NCI-H2227 (cell line): ENCODE results near the gene ARF6.
A peak's percentile ranks its signal among the peaks of the same experiment; 100 is the strongest.
"Not testable (repeated sequence)": the region's sequence is repeated elsewhere in the genome, so short reads cannot be mapped to it uniquely, and the experiment has no call there.

ENCODE experiments used
- DNase-seq: peaks from one replicate; lab custom pipeline; 2025; ENCODE audit not compliant: unreplicated experiment; lab: John Stamatoyannopoulos, UW

Gene ARF6

DNA sequence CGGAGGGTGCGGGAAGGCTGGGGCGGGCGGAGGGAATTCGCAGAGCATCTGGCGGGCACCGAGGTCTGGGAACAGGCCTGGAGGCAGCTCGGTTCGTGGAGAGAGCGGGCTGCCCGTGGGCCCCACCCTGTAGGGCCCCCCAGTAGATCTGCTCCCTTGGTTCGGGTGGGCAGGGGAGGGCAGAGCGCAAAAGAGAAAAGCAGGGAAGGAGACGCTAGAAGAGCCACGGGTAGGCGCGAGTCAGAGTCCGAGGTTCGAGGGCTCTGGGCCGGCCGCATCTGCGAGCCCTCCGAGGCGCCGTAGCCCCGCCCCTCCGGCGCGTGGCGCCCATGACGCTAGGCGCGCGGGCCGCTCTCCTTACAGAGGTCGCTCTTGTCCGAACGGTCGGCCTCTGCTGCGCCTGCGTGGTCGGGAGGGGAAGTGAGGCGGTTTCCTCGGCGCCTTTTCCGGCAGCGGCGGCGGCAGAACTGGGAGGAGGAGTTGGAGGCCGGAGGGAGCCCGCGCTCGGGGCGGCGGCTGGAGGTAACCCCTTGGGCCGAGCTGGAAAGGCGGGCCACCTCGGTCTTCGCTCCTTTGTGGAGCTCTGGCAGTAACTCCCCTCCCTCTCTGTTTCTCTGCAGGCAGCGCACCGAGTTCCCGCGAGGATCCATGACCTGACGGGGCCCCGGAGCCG lies at the start of gene ARF6:
Gene ARF6 (plus strand): TSS at position 447 of the 673 bp plus-strand sequence. CDS start 655 bp downstream, outside the sequence.
- peak; percentile 98 for DNase-seq

DNA sequence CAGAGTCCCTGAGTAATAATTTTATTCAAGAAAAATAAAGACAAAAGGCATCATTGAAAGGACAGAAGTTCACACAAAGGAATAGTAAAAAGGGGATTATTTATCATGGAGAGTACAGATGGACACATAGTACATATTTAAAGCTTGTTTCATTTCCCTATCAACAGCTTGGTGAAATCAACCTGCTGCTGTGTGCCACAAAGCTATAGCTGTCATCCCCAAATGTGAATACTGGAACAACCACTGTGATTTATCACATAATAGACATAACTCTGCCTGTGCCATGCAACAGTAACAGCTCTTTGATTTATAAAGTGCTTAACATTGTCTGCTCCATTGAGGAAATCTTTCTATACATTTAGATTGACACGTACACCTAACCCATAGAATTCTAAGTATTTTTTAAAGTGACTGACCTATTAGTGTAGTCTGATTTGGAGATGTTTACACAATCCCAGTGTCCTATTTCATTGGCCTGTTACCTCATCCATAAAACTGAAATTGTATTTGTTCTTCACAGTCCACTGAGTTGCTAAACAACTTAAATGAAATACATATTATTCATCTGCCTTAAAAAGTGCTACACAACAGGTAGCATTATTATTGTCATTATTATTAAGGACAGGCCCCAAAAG lies 43.6 kb upstream of the ARF6 start:
- no peak for DNase-seq

DNA sequence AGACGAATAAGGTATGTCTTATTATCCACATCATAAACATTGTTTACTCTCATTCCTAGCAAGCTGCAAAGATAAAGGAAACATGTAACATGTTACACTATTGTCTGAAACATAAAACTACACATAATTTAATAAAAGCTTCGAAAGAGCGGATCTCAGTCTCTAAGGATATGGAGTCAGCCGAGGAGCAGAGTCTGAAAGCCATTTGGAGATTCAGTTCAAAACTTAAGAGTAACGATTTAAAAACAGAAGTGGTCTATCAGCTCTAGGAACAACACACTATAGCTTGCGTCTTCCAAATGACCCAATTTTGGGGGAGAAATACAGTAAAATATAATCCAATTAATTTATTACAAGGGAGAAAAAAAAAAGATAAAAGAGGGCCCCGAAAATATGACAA lies 41.1 kb upstream of the ARF6 start:
- DNase-seq = no peak

DNA sequence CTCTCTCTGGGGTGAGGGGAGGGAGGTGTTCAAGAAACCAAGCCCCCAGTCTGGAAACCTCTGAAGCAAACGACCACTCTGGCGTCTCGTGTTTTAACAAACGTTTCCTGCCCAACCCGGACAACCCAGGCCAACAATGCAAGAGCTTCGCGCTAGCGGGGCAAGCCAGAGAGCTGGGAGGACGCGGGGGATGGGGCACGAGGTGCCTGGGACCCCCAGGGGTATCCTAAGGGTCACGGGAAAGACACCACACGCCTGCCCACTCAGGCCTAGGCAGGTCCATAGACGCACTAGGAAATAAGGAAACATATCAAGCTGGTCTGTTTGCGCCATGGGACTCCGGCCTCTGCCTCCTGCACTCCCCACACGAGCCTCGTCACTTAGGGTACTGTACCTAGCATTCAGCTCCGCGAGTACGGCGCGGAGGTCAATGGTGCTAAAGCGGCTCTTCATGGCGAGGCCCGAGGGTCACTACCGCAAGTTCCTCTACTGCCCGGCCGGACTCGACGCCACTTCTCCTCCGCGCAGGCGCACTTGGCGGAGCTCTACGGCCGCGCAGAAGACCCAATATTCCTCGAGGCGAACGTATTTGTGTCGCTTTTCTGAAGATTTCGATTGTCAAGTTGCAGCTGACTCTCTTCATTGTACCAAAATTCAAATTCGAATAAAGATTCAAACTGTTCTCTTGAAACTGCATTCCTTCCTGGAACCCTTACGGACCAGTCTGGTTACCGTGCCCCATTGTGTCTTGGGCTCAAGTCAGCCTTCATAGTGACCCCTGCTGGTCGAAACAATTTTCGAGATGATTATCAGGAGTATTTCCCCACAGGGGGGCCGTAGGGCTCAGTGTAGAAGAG lies 40.4 kb upstream of the ARF6 start, which contains the start of gene NEMF:
Gene NEMF (minus strand): TSS at position 488 of the 857 bp plus-strand sequence. CDS start 35 bp downstream, at position 453.
- DNase-seq = peak; percentile 96

DNA sequence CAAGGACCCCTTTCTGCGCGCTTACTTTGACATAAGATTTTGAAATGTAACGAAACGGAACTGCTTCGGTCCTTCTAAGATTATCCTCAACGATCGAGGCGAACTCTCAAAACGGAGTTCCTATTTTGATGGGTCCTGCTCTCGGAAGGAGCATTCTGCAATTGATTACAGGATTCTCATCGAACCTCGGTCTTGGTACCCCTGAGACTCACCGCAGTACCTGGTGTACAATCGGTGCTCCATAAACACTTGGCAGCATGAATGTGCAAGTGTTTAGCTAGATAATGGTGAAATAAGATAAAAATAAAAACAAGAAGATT lies 39.8 kb upstream of the ARF6 start:
- no peak for DNase-seq

DNA sequence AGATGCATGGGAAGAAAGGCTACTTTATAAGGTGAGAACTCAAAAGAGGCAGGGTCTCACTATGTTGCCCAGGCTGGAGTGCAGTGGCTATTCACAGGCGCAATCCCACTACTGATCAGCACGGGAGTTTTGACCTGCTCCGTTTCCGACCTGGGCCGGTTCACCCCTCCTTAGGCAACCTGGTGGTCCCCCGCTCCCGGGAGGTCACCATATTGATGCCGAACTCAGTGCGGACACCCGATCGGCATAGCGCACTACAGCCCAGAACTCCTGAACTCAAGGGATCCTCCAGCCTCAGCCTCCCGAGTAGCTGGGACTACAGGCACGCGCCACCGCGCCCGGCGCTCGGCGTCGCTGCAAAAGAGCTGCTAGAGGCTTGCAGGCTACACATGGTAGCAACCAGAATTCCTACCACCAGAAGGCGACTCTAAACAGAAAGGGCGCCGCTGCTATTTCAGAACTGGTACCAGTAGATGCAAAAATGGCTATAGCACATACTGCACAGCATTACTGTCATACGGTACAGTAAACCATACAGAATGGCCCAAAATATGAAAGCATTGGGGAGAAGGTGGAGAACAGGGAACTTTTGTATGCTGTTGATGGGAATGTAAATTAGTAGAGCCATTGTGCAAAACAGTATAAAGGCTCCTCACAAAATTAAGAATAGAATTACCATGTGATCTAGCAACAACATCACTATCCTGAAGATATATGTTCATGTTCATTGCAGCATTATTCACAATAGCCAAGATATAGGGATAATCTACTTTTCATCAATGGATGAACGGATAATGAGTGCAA lies 39.1 kb upstream of the ARF6 start:
- peak; percentile 88 for DNase-seq

DNA sequence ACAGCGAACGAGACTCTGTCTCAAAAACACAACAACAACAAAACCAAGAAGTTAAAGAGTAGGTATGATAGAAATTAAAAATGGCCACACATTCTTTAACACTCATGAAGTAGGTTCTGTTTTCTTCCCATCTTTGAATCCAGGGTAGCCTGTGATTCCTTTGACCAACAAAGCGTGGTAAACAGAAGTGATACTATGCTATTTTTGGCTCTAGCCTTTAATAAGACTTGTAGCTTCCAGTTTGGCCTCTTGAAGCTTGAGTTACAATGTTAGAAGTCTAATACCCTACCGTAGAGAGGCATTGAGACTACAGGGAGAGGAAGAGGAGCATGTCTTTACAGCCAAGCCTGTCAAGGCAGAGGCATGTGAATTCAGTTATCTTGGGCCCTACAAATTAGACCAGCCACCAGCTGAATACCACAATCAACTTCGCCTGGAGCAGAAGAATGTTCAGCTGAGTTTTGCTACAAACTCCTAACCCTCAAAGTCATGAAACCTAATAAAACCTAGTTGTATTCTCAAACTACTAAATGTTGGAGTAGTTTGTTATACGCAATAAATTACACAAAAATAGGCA lies 35.4 kb upstream of the ARF6 start:
- DNase-seq = no peak

DNA sequence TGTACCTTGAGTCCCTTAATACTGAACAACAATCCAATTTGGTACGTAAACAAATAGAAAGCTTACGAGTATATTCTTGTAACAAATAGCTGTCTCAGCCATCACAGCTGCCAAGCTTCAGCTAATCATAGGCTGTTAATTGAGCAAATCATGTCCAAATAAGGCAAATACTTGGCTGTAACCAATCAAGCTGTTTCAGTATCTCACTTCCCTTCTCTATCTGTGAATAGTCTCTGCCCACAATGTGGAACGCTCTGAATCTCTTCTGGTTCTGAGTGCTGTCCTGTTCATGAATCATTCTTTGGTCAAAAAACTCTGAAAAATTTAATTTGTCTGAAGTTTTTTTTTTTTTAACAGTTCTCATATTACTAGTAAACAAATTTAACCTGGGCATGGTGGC lies 34.5 kb upstream of the ARF6 start:
- DNase-seq = no peak

DNA sequence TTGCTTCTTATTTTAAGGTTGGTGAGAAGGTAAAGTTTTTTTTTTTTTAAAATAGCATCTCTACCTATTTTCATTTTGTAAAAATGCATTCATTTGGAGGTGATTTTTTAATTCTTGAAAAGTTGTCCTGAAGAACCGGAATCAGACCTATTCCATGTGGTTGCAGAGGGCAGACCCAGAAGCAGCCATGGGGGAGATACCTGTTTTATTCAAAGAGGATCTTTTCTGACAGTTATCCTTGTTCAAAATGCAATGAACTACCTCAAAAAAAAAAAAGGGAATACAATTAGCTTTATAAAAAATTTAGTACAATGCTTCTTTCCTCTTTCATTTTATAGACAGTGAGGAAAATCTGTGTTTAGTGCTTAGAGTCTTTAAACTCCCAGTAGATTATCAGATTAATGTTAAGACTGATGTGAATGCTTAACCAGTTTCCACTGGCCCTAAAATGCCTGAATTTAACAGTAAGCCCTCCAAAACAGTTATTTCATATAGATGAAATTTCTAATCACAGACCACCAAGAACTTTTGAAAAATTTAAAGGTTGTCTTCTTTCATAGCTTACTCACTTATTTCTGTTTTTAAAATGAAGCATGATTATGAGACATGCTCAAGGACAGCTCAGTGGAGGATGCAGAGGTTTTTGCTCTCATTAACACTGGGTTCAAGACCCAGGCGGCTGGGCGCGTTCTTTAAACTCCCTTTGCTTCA lies 31.7 kb upstream of the ARF6 start:
- DNase-seq = no peak

DNA sequence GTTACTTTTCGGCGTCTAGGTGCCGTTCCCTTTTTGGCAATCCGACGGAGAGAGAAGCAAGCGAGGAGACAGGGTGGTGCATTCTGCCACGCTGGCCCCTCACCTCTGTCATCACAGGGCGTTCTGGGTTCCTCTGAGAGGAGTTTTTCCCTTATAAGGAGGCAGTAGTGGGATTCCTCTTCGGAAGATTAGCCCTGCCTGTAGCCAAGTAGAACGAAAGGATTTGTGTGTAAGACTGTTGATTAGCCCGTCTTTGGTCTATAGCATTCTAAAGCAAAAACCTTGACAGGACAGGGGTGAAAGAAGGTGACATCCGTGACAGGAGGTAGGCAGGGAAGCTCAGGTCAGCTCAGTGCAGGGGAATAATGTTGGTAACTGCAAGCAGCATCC lies 31.2 kb upstream of the ARF6 start:
- peak; percentile 38 for DNase-seq

DNA sequence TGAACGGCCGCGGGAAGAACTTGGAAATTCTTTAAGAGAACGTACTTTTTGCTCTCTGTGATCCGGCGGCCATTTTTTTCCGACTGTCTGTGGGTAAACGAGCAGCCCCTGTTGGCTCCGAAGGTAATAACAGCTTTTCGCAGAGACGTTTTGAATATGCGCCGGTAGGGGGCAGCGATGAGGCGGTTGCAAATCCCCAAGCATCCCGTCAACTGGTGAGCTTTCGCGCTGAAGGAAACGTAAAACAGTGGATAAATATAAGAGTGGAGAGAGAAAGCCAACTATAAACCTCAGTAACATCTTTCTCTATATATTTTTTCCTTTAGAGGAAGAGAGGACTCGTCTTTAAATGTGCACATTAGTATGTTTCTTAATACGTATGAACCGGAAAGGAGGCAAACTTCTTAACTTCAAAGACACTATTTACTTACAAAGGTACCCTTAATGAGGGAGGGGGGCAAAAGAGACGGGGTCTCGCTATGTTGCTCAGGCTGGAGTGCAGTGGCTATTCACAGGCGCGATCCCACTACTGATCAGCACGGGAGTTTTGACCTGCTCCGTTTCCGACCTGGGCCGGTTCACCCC lies 30.7 kb upstream of the ARF6 start:
- peak; percentile 80 for DNase-seq

DNA sequence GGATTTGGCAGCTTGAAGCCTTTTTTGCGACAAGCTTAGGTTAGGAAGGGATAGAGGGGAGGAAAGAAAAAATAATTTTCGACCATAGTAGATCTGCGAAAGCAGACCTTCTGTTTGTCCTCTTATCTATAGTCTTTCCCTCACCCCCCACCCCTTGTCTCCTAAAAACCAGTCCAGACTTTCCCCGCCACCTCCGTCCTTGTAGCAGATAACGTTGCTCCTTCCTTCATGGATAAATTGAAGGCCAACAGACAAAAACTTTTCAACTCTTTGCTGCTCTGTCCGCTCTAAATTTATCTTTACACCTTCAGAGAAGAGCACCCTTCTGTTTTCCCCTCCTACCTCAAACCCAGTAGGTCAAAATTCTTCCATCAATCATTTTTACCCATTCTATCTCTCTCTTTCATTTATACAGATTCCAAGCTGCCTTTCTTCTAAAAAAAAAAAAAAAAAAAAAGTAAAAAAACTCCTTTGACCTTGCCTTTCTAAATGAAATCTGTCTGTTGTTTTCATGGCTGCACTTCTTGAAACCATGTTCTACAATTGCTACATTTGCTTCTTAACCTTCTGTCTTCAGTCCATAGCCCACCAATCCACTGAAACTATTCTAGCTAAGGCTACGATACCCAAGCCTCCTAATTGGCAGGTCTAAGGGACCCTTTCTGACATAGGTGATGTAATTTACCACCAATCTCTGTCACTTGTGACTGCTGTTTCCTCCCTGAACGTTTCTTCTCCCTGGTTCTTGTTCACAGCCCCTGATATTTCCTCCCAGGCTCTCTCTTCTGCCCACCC lies 29.2 kb upstream of the ARF6 start:
- DNase-seq = no peak

DNA sequence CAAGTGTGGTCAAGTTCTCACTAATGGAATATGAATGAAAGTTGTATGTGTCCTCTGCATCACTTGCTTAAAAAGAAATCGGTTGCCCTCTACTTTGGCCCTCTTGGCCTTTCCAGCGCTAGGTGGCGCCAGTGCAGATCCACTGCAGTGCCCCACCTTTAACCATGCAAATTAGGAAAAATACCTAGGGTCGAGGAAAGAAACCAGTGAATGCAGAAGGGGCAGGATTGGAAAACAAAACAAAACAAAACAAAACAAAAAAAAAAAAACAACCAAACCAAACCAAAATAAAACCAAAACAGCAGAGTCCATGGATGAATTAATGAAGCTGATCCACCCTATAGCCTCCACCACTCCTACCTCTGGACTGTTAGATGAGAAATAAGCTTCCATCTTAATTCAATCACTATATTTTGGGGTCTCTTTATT lies 27.4 kb upstream of the ARF6 start:
- DNase-seq = peak; percentile 67

DNA sequence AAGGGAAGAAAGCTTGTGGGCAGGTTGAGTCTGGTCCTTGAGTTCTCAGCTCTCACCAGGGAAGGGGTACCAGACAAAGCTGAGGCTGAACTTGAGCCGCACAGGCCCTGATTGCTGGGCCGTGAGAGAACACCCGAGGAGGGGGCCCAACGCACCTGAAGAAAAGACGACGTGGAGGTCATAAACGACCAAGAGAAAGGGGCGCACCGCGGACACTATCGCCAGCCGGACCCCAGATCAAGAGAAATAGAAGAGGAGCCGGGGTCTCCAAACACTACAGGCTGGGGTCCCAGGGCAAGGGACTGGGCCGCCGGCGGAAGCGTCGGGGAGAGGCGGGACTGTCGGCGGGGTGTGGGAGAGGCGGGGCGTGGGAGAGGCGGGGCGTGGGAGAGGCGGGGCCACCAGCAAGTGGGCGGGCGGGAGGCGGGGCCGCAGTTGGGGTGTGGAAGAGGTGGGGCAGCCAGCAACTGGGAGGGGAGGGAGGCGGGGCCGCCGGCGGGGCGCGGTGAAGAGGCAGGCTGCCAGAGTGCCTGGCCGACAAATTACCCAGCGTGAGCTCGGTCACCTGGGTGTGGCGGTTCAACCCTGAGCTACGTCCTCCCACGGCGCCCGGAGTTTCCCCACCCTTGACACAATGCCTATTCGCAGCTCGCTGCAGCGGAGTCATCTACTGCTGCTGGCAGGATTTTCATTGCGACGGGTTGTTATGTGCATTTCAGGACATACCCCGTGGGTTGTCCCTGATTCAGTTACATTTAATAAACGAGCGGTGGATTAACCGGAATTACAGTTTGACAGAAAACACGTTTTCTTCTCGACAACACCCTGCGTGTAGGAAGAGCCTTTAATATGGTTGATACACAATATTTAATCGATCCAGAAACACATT lies 24.8 kb upstream of the ARF6 start:
- DNase-seq = peak; percentile 95

DNA sequence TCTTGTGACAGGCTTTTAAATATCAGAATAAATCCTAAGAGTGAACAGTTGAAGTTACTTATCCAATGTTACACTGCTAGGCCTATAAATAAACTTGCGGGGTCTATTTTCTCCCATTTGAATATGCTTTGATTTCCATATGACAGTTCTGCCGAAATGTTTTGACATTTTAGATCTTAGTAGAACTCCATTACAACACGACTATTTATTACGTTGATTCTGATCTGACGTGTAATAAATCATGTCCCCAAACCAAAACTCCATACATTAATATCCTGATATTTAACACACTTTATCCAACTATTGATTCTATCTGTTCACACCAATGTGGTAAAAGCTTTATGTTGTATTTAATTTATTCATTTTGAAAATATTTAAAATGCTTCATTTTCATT lies 24.2 kb upstream of the ARF6 start:
- no peak for DNase-seq

DNA sequence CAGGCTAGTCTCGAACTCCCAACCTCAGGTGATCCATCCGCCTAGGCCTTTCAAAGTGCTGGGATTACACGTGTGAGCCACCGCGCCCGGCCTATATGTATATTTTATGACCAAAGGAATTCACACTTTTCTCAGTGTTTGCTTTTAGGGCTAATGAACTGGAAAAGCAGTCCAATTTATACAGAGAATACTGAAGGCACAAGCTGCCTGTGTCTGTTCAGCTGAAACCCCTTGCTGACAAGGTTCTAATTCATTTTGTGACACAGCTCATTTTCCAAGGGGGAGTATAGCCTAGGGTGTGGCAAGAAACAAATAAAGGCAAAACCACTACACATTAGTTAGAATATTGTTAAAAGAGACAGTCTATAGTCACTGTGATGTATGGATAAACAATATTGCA lies 22.0 kb upstream of the ARF6 start:
- DNase-seq = no peak

DNA sequence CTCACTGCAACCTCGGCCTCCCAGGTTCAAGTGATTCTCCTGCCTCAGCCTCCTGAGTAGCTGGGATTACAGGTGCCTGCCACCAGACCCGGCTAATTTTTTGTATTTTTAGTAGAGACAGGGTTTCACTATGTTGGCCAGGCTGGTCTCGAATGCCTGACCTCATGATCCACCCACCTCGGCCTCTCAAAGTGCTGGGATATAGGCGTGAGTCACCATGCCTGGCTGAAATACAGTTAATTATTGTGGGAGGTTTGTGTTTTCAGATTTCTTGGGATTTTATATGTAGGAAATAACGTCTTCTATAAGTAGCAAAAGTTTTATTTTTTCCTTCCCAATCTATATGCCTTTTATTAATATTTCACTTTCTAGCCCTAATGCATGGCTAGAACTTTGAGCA lies 19.3 kb upstream of the ARF6 start:
- not testable (repeated sequence) for DNase-seq

DNA sequence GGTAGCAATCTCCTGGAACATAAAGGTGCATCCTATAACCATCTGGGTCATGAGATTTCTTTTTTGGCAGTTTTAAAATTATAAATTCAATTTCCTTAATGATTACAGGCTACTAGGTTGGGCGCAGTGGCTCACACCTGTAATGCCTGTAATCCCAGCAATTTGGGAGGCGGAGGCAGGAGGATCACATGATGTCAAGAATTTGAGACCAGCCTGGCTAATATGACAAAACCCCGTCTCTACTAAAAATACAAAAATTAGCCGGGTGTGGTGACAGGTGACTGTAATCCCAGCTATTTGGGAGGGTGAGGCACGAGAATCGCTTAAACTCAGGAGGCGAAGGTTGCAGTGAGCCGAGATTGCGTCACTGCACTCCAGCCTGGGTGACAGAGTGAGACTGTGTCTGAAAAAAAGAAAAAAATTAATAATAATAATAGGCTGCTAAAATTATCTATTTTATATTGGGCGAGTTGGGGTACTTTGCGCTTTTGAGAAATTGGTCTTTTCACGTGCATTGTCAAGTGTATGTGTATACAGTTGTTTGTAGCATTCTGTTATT lies 17.2 kb upstream of the ARF6 start:
- DNase-seq = no peak
